Thyroid gland (tissue), 4 donors: Measurements from ENCODE around the gene TGOLN2.

Source experiments
- CTCF ChIP-seq, 6 experiments: fragments of 200-600 bp in 3 of 6; fragments of 450-650 bp in 3 of 6; sonication (generic) in 3 of 6; IDR thresholded peaks; one replicate each; pipeline ENCODE4 v1.5.1; 2016 to 2019; ENCODE audit warnings: antibody characterized with exemption in 6 of 6, mild to moderate bottlenecking in 2 of 6, inconsistent platforms in 1 of 6, moderate library complexity in 1 of 6
- POLR2A ChIP-seq, 2 donors: fragments of 450-650 bp; IDR thresholded peaks; one replicate each; pipeline ENCODE4 v1.6.1; 2017; ENCODE audit warnings: antibody characterized with exemption in 2 of 2, mild to moderate bottlenecking in 2 of 2, moderate library complexity in 1 of 2

- TF ChIP-seq CTCF (IDR thresholded peaks at IDR 0.05), result no peak
- TF ChIP-seq POLR2A (IDR thresholded peaks at IDR 0.05), result no peak
Observed at GRCh38 chr2:85356186-85356585, 28.4 kb upstream of the TGOLN2 start.
